Vagina (tissue), 2 donors: ENCODE results near the gene LRRC70. TPM values are rescaled to one million over a fixed set of nuclear protein-coding genes. Genes with fewer than 3 reads are reported as not detected.

Experiments used
- DNase-seq, 2 donors: peaks; one replicate each; pipeline ENCODE4 v3.0.0-alpha.2; 2017; ENCODE audit errors: extremely low spot score in 2 of 2
- H3K27ac ChIP-seq: fragments of 200-600 bp; sonication (generic); one replicate; pipeline ENCODE4 v1.5.1; 2019
- H3K27me3 ChIP-seq: fragments of 200-600 bp; sonication (generic); one replicate; pipeline ENCODE4 v1.5.1; 2019
- H3K36me3 ChIP-seq, 2 donors: fragments of 200-600 bp; sonication (generic); one replicate each; pipeline ENCODE4 v1.5.1; 2017 to 2019
- H3K4me1 ChIP-seq: fragments of 200-600 bp; sonication (generic); one replicate; pipeline ENCODE4 v1.5.1; 2019
- H3K4me3 ChIP-seq, 2 donors: fragments of 200-600 bp; sonication (generic); 1 replicate in 1 of 2; 2 replicates in 1 of 2; pipeline ENCODE4 v1.5.1; 2016 to 2019
- H3K9me3 ChIP-seq: fragments of 200-600 bp; sonication (generic); one replicate; pipeline ENCODE4 v1.5.1; 2019
- POLR2A ChIP-seq, 2 donors: fragments of 450-650 bp; IDR thresholded peaks; one replicate each; pipeline ENCODE4 v1.6.1; 2017; ENCODE audit warnings: antibody characterized with exemption in 2 of 2, mild to moderate bottlenecking in 2 of 2, moderate library complexity in 2 of 2
- POLR2AphosphoS5 ChIP-seq, 2 donors: sonication (generic); formaldehyde crosslinking; IDR thresholded peaks; one replicate each; pipeline ENCODE4 v1.9.0; 2017; ENCODE audit warnings: antibody characterized with exemption in 2 of 2, mild to moderate bottlenecking in 2 of 2, low read depth in 1 of 2; ENCODE audit not compliant: insufficient read depth in 1 of 2
- intact Hi-C: fragments of 100-400 bp; cut with DNase I; formaldehyde crosslinking; loops from one replicate; pipeline ENCODE4 v1.15.1; 2023
- total RNA-seq: library from RNA; depleted of rRNA; stranded (reverse); fragments of >200 nt; gene quantifications from one replicate; pipeline ENCODE4 v1.2.3, GENCODE V29; 2016
- TF ChIP-seq, protein P1 (sequence below), 3 experiments: fragments of 450-650 bp in 2 of 3; fragments of 200-600 bp in 1 of 3; sonication (generic) in 1 of 3; IDR thresholded peaks; one replicate each; pipeline ENCODE4 v1.5.1; 2017 to 2019; ENCODE audit warnings: antibody characterized with exemption in 3 of 3, mild to moderate bottlenecking in 2 of 3, moderate library complexity in 2 of 3

The LRRC70 gene
- total RNA-seq, 1 donor from 2014 or later: 9.6 TPM

DNA sequence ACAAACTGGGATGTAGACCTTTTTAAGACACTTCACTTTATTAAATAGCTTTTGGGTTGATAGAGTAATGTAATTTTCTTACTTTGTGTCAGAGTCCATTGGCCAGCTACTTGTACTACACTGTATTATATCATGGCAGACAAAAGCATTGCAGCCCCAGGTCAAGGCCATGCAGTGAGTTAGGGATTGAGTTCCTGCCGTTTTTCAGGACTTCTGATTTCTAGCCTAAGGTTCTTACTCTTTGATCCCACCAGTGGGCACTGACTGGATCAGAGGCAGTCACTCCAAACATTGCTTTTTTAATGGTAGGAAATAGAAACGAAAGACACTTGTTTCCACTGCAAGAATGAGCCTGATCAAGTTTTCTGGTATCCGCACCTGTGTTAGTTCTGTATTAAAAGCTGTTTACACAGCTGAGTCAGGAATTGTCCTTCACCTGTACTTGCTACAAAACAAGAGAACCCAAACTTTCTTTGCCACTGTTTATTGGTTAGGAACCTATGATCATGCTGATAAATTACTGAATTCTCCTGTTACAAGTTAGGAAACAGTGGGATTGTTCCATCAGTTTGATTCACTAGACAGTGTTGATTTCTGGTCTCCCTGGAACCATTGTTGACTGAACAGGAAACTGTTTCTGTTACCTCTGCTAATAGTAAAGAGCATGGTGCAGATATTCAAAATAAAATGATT lies 22.1 kb downstream of the LRRC70 start:
- Histone ChIP-seq H3K27me3 (no peaks in the 10 kb centered on the region), H3K36me3 (peaks cover 0 to 12% of the 10 kb centered on the region in 2 donors), H3K9me3 (no peaks in the 10 kb centered on the region), H3K27ac (no peak overlapping the region), H3K4me1 (no peaks in the 10 kb centered on the region), H3K4me3 (no peak overlapping the region)
- intact Hi-C loops: no loop called here
- no peak for TF ChIP-seq POLR2AphosphoS5 (IDR thresholded peaks at IDR 0.05; ENCODE audit: insufficient read depth in 1 of 2, low read depth in 1 of 2)
- TF ChIP-seq POLR2A (IDR thresholded peaks at IDR 0.05): no peak
- TF ChIP-seq, protein P1, sequence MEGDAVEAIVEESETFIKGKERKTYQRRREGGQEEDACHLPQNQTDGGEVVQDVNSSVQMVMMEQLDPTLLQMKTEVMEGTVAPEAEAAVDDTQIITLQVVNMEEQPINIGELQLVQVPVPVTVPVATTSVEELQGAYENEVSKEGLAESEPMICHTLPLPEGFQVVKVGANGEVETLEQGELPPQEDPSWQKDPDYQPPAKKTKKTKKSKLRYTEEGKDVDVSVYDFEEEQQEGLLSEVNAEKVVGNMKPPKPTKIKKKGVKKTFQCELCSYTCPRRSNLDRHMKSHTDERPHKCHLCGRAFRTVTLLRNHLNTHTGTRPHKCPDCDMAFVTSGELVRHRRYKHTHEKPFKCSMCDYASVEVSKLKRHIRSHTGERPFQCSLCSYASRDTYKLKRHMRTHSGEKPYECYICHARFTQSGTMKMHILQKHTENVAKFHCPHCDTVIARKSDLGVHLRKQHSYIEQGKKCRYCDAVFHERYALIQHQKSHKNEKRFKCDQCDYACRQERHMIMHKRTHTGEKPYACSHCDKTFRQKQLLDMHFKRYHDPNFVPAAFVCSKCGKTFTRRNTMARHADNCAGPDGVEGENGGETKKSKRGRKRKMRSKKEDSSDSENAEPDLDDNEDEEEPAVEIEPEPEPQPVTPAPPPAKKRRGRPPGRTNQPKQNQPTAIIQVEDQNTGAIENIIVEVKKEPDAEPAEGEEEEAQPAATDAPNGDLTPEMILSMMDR (IDR thresholded peaks at IDR 0.05): no peak
- no peak for DNase-seq

DNA sequence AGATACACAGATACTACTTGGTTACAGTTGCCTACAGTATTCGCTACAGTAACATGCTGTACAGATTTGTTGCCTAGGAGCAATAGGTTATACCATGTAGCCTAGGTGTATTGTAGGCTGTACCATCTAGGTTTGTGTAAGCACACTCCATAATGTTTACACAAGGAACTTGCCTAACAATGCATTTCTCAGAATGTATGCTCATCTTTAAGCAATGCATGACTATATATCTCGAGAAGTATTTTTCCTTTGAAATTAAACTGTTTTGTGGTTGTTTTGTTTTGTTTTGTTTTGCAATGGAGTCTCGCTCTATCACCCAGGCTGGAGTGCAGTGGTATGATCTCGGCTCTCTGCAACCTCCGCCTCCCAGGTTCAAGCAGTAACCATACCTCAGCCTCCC lies 25.3 kb downstream of the LRRC70 start:
- Histone ChIP-seq H3K4me3 (no peak overlapping the region), H3K27ac (no peak overlapping the region), H3K36me3 (peaks cover 0 to 11% of the 10 kb centered on the region in 2 donors), H3K4me1 (no peaks in the 10 kb centered on the region), H3K9me3 (no peaks in the 10 kb centered on the region), H3K27me3 (no peaks in the 10 kb centered on the region)
- no peak for DNase-seq
- intact Hi-C loops: no loop called here
- TF ChIP-seq, protein P1 (IDR thresholded peaks at IDR 0.05): no peak
- no peak for TF ChIP-seq POLR2A (IDR thresholded peaks at IDR 0.05)
- TF ChIP-seq POLR2AphosphoS5 (IDR thresholded peaks at IDR 0.05; ENCODE audit: insufficient read depth in 1 of 2, low read depth in 1 of 2): no peak

DNA sequence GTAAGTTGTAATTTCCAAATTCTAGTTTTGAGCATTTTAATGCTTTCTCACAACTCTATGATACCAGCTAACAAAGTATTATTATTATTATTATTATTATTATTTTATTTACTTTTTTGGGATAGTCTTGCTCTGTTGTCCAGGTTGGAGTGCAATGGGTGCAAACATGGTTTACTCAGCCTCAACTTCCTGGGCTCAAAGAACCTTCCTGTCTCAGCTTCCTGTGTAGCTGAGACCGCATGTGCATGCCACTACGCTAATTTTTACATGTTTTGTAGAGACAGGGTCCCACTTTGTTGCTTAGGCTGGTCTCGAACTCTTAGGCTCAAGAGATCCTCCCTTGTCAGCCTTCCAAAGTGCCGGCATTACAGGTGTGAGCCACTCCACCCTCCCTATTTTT lies 27.0 kb downstream of the LRRC70 start:
- no peaks in the 10 kb centered on the region for H3K27me3 ChIP-seq
- DNase-seq: no peak
- no peaks in the 10 kb centered on the region for H3K9me3 ChIP-seq
- no peak overlapping the region for H3K4me3 ChIP-seq
- TF ChIP-seq, protein P1 (IDR thresholded peaks at IDR 0.05): no peak
- TF ChIP-seq POLR2A (IDR thresholded peaks at IDR 0.05): no peak
- no peak for TF ChIP-seq POLR2AphosphoS5 (IDR thresholded peaks at IDR 0.05; ENCODE audit: insufficient read depth in 1 of 2, low read depth in 1 of 2)
- no peaks in the 10 kb centered on the region for H3K4me1 ChIP-seq
- H3K36me3 ChIP-seq: peaks cover 0 to 8% of the 10 kb centered on the region in 2 donors
- intact Hi-C loops: no loop called here
- no peak overlapping the region for H3K27ac ChIP-seq

DNA sequence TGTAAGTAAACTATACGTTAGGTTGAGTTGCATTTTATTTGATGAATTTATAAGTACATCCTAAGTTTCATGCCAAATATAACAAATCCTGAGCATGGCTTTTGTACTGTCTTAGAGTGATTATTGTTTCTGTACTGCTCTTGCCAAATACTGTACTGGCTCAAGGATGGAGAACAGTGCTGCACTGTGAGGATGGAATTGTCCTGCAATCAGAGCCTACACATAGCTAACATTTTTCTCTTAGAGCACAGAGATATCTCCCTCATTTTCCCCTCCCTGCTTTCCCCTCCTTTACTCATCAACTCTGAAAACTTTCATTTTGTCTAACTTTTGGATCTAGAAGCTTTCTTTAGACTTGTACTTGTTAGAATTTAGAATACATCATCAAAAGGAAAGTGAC lies 28.3 kb downstream of the LRRC70 start:
- DNase-seq: no peak
- no peak for TF ChIP-seq POLR2AphosphoS5 (IDR thresholded peaks at IDR 0.05; ENCODE audit: insufficient read depth in 1 of 2, low read depth in 1 of 2)
- TF ChIP-seq, protein P1 (IDR thresholded peaks at IDR 0.05): no peak
- TF ChIP-seq POLR2A (IDR thresholded peaks at IDR 0.05): no peak
- Histone ChIP-seq H3K9me3 (no peaks in the 10 kb centered on the region), H3K27me3 (no peaks in the 10 kb centered on the region), H3K4me3 (no peak overlapping the region), H3K36me3 (peaks cover 0 to 8% of the 10 kb centered on the region in 2 donors), H3K27ac (no peak overlapping the region), H3K4me1 (no peaks in the 10 kb centered on the region)
- intact Hi-C loops: no loop called here

DNA sequence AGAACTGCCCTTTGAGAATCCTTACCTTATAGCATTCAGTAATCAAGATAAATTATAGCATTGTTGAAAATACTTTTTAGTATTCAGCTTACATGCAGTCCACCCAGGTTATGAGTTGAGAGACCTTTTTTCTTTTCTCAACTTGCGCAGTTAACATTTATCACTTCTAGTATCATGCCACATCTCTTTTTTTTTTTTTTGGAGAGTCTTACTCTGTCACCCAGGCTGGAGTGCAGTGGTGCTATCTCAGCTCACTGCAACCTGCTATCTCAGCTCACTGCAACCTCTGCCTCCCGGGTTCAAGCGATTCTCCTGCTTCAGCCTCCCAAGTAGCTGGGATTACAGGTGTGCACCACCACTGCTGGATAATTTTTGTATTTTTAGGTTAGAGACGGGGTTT lies 29.0 kb downstream of the LRRC70 start:
- Histone ChIP-seq H3K27ac (no peak overlapping the region), H3K36me3 (peaks cover 0 to 8% of the 10 kb centered on the region in 2 donors), H3K4me3 (no peak overlapping the region), H3K9me3 (no peaks in the 10 kb centered on the region), H3K4me1 (no peaks in the 10 kb centered on the region), H3K27me3 (no peaks in the 10 kb centered on the region)
- TF ChIP-seq POLR2A (IDR thresholded peaks at IDR 0.05) (no peak), POLR2AphosphoS5 (IDR thresholded peaks at IDR 0.05; ENCODE audit: insufficient read depth in 1 of 2, low read depth in 1 of 2) (no peak)
- TF ChIP-seq, protein P1 (IDR thresholded peaks at IDR 0.05): no peak
- no peak for DNase-seq
- intact Hi-C loops: no loop called here
